Fibroblast of villous mesenchyme (primary cell): ENCODE data around the gene KDM3B. TPM values are rescaled to one million over a fixed set of nuclear protein-coding genes. Genes with fewer than 3 reads are reported as not detected.

ENCODE experiments used
- DNase-seq: peaks from one replicate; pipeline ENCODE4 v3.0.0-alpha.2; 2010; ENCODE audit warnings: low read depth
- H3K4me3 ChIP-seq: 2 replicates; pipeline ENCODE4 v1.5.1; 2011; ENCODE audit warnings: low read depth, mild to moderate bottlenecking, low read length
- CTCF ChIP-seq: IDR thresholded peaks from 2 replicates; pipeline ENCODE4 v1.5.1; 2012; ENCODE audit warnings: low read depth, mild to moderate bottlenecking, low read length; ENCODE audit not compliant: insufficient read depth
- total RNA-seq: library from RNA; depleted of rRNA; stranded (reverse); fragments of >200 nt; gene quantifications from 2 replicates; pipeline ENCODE4 v1.2.3, GENCODE V29; 2012

KDM3B gene
- total RNA-seq, 1 donor: 51.4 TPM

GRCh38 chr5:138369261-138369660, 16.8 kb downstream of the KDM3B start:
- H3K4me3 ChIP-seq: no peak overlapping the region
- DNase-seq: no peak
- no peak for TF ChIP-seq CTCF

GRCh38 chr5:138369706-138370105, 17.2 kb downstream of the KDM3B start:
- no peak overlapping the region for H3K4me3 ChIP-seq
- DNase-seq: no peak
- TF ChIP-seq CTCF: no peak

- DNase-seq: no peak
- no peak overlapping the region for H3K4me3 ChIP-seq
- TF ChIP-seq CTCF: no peak
Observed at GRCh38 chr5:138370537-138370936, 18.1 kb downstream of the KDM3B start.

GRCh38 chr5:138371454-138371853, 19.0 kb downstream of the KDM3B start:
- DNase-seq: no peak
- TF ChIP-seq CTCF: no peak
- no peak overlapping the region for H3K4me3 ChIP-seq

- no peak for DNase-seq
- TF ChIP-seq CTCF: no peak
- H3K4me3 ChIP-seq: no peak overlapping the region
Observed at GRCh38 chr5:138372225-138372624, 19.7 kb downstream of the KDM3B start.

- no peak overlapping the region for H3K4me3 ChIP-seq
- DNase-seq: no peak
- no peak for TF ChIP-seq CTCF
Observed at GRCh38 chr5:138372653-138373052, 20.2 kb downstream of the KDM3B start.

GRCh38 chr5:138382347-138382746, 29.9 kb downstream of the KDM3B start:
- DNase-seq: no peak
- no peak for TF ChIP-seq CTCF
- H3K4me3 ChIP-seq: no peak overlapping the region
